Cardiac fibroblast (primary cell): ENCODE measurements around the gene MSI2.

ENCODE experiments used
- DNase-seq, 2 donors: peaks; one replicate each; pipeline versions ENCODE4 v3.0.0 to v3.0.0-alpha.2; 2010; ENCODE audit warnings: low read depth in 2 of 2
- H3K4me3 ChIP-seq, 2 donors: replicated peaks in 1 of 2; 1 replicate in 1 of 2; 2 replicates in 1 of 2; pipeline ENCODE4 v1.5.1; 2011; ENCODE audit warnings: low read depth in 2 of 2, low read length in 2 of 2, mild to moderate bottlenecking in 2 of 2, moderate library complexity in 1 of 2
- CTCF ChIP-seq: IDR thresholded peaks from one replicate; pipeline ENCODE4 v1.5.1; 2011; ENCODE audit warnings: low read depth, mild to moderate bottlenecking, low read length, inconsistent platforms

Gene MSI2

DNA sequence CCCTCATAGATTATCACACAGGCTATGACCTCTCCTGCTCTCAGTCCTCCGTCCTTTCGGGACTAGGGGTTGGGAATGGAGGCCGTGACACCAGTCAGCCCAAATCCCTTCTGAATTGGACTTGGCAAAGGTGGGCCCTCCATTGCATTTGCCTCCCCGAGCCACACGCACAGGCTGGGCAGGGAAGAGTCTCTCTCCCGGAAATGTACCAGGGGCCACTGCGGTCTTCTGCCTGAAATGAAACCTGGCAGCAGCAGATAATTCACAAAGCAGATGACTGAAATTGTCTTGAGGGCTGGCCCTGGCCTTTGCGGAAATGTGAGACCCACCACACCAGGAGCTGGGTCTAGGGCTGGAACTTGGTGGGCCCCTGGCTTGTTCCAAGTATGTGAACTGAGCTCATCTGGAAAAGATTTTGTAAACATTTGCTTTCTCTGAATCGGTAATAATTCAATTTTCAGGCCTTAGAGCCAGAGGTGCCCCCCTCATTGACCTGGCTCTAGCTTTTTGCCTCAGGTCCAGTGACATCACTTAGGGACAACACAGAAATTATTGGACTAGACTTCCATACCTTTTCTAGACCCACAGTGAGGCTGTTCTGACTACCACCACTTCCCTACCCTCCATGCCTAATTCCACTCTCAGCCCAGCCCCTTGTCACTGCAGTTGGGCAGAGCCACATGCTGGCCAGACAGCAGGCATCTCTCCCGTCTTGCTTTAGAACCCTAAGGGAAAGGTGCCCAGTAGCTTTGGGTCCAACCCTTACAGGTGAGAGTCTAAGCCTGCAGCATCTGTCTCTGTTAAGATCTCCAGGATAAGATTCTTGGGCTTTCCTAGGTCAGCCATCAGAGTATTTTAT, 413.6 kb downstream of the MSI2 start:
- no peak for TF ChIP-seq CTCF
- H3K4me3 ChIP-seq: no peak overlapping the region
- no peak for DNase-seq

DNA sequence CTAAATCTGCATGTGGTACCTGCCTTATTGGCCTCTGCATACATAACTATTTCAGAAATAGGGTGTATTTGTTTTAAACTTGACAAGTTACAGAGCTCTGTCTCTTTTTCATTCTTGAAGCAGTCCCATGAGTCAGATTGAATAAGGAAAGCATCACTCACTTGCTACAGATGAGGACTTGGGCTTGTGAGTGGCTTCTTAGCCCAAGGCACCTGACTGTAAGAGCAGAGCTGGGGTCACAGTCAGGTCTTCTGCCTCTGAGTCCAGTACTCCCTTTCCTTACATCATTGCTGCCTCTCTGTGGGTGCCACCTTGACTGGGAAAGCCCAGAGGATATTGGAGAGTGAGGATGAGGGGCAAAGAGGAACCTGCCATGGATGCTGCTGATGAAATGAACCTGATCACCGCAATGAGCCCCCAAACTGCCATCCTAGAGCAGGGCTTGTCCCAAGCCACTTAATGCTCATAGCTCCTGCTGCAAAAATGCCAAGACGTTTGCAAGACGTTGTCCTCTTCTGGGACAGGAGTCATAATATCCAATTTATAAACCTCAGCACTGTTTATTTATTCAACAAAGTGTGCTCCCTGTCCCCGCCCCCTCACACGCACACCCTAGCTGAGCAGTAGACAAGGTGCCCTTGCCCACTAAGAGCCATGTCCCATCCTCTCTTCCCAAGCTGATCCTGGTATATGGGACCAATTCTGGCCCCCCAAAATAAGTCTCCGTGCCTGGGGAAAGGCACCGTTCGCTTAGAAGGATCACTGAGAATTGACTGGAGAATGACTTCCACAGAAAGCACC, 414.6 kb downstream of the MSI2 start:
- DNase-seq: no peak
- TF ChIP-seq CTCF: no peak
- no peak overlapping the region for H3K4me3 ChIP-seq

DNA sequence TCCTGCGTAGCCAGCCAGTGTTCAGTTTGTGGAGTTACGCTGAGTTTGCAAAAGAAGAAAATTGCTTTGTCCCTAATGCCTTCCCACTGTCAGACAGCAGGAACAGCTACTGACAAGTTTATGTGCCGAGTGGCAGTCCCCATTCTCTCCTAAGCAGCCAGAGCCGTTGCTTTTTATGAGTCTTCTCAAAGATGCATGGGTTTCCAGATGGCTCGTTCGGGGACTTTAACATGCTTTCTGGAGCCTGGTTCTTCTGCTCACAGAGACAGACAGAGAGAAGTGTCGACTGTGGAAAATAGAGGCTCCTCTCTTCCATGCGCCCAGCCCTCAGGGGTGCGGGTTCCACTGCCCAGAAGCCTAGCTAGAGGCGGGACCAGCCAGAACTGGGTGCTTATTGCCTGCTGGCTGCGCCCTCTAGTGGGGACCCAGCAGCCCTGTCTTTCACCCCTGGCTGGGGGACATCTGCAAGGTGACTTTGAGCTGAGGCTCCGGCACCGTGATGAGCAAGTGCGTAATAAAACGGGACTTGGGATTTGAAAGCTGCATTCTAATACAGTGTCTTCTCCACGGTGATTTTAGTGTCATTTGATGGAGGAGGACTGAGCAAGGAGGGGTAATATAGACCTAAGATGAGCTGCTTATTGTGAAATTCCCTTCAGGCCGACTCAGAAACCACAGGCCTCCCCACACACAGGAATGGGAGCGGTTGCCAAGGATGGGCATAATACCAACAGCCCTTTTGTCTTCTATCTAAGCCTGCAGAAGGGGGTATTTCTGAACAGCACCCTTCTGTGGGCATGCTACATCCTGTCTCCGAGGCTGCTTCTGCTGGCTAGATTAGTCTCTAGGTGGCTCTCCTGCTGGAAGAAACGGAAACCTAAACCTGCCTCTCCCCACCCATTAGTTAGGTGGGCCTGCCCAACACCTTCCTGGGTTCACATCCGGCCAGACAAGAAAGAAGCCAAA, 415.6 kb downstream of the MSI2 start:
- peak; percentile 80 to 84 for DNase-seq
- no peak overlapping the region for H3K4me3 ChIP-seq
- peak; percentile 97 for TF ChIP-seq CTCF

- TF ChIP-seq CTCF: no peak
- no peak for DNase-seq
Measured at GRCh38 chr17:57672971-57673370, 416.6 kb downstream of the MSI2 start.

DNA sequence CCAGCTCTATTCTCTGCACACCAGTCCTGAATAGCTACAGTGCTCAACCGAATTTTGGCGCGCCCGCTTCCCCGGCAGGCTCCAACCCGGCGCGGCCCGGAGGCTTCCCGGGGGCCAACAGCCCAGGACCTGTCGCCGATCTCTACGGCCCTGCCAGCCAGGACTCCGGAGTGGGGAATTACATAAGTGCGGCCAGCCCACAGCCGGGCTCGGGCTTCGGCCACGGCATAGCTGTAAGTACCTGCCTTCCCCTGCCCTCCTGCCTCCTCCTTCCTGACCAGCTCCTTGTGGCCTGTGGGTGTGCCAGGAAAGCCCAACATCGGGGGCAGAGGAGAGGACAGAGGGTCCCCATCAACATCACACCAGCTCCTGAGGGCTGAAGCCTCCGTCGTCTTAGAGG, 418.6 kb downstream of the MSI2 start:
- DNase-seq: no peak
- H3K4me3 ChIP-seq: no peak overlapping the region
- TF ChIP-seq CTCF: no peak

More at GRCh38 chr17:57672971-57673370, 416.6 kb downstream of the MSI2 start:
- H3K4me3 ChIP-seq: no peak overlapping the region
